SH-SY5Y (cell line): ENCODE measurements around the gene NACC1.

Source experiments
- GATA2 ChIP-seq: IDR thresholded peaks from 2 replicates; pipeline ENCODE4 v1.6.1; 2011; ENCODE audit warnings: mild to moderate bottlenecking, low read depth, low read length
- GATA3 ChIP-seq: IDR thresholded peaks from 2 replicates; pipeline ENCODE4 v1.6.1; 2011; ENCODE audit warnings: low read depth, mild to moderate bottlenecking, low read length, moderate library complexity

- TF ChIP-seq GATA3 (no peak), GATA2 (no peak)
These were observed 47.3 kb downstream of the NACC1 start for GRCh38 chr19:13165162-13165997.
